ENCODE results near the gene BUD31. TPM values are rescaled to one million over a fixed set of nuclear protein-coding genes. Genes with fewer than 3 reads are reported as not detected.

BUD31 gene
- total and polyA plus RNA-seq, 9 of the 15 experiments (the other 6 are each of a cell fraction or from before 2014, with no cell fraction given): 105 to 342 (median 247) TPM

DNA sequence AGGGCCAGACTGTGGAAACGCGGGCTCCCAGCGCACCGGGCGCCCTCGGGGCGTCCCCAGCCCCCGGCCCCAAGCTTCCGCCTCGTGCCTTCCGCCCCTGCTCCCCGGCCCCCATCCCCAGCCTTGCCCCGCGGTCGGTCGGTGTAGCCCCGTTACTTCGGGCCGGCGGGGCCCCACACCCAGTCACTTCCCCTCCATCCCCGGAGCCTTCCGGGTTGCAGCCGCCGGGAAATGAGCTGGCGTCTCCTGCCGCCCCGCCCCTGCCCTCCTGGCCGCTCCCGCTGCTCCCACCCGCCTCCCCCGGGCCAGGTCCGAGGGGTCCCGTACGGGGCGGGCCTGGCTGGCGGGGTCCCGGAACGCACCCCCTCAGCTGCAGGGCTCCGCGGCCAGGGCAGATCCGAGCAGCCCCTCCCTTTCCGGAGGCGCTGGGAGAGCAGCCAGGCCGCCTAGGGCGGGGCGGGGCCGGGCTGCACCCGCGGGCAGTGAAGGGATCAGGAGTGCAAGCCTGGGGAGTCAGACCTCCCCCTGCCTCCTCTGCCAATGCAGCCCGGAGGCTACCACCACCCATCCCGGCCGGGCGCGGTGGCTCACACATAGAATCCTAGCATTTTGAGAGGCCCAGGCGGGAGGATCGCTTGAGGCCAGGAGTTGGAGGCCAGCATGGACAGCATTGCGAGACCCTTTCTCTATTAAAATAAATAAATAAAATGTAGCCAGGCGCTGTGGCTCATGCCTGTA lies 33.5 kb upstream of the BUD31 start (continued):
- no peak for TF ChIP-seq ZNF354B (CRISPR knock-in tag; IDR thresholded peaks at IDR 0.05)
- TF ChIP-seq, protein P1, sequence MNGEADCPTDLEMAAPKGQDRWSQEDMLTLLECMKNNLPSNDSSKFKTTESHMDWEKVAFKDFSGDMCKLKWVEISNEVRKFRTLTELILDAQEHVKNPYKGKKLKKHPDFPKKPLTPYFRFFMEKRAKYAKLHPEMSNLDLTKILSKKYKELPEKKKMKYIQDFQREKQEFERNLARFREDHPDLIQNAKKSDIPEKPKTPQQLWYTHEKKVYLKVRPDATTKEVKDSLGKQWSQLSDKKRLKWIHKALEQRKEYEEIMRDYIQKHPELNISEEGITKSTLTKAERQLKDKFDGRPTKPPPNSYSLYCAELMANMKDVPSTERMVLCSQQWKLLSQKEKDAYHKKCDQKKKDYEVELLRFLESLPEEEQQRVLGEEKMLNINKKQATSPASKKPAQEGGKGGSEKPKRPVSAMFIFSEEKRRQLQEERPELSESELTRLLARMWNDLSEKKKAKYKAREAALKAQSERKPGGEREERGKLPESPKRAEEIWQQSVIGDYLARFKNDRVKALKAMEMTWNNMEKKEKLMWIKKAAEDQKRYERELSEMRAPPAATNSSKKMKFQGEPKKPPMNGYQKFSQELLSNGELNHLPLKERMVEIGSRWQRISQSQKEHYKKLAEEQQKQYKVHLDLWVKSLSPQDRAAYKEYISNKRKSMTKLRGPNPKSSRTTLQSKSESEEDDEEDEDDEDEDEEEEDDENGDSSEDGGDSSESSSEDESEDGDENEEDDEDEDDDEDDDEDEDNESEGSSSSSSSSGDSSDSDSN (IDR thresholded peaks at IDR 0.05; ENCODE audit: borderline replicate concordance in 1 of 2, low read depth in 2 of 2, low read length in 2 of 2): peak in 1 of 2 experiments; percentile 82; a peak in 2 of 4 replicates
- TF ChIP-seq, protein P2, sequence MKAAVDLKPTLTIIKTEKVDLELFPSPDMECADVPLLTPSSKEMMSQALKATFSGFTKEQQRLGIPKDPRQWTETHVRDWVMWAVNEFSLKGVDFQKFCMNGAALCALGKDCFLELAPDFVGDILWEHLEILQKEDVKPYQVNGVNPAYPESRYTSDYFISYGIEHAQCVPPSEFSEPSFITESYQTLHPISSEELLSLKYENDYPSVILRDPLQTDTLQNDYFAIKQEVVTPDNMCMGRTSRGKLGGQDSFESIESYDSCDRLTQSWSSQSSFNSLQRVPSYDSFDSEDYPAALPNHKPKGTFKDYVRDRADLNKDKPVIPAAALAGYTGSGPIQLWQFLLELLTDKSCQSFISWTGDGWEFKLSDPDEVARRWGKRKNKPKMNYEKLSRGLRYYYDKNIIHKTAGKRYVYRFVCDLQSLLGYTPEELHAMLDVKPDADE (conservative IDR thresholded peaks at IDR 0.05; ENCODE audit: control insufficient read depth, low read depth, low read length): peak; percentile 85
- TF ChIP-seq ZBTB17 (CRISPR knock-in tag; IDR thresholded peaks at IDR 0.05): peak; percentile 63
- TF ChIP-seq TRIM24 (IDR thresholded peaks at IDR 0.05): no peak
- TF ChIP-seq, protein P3, sequence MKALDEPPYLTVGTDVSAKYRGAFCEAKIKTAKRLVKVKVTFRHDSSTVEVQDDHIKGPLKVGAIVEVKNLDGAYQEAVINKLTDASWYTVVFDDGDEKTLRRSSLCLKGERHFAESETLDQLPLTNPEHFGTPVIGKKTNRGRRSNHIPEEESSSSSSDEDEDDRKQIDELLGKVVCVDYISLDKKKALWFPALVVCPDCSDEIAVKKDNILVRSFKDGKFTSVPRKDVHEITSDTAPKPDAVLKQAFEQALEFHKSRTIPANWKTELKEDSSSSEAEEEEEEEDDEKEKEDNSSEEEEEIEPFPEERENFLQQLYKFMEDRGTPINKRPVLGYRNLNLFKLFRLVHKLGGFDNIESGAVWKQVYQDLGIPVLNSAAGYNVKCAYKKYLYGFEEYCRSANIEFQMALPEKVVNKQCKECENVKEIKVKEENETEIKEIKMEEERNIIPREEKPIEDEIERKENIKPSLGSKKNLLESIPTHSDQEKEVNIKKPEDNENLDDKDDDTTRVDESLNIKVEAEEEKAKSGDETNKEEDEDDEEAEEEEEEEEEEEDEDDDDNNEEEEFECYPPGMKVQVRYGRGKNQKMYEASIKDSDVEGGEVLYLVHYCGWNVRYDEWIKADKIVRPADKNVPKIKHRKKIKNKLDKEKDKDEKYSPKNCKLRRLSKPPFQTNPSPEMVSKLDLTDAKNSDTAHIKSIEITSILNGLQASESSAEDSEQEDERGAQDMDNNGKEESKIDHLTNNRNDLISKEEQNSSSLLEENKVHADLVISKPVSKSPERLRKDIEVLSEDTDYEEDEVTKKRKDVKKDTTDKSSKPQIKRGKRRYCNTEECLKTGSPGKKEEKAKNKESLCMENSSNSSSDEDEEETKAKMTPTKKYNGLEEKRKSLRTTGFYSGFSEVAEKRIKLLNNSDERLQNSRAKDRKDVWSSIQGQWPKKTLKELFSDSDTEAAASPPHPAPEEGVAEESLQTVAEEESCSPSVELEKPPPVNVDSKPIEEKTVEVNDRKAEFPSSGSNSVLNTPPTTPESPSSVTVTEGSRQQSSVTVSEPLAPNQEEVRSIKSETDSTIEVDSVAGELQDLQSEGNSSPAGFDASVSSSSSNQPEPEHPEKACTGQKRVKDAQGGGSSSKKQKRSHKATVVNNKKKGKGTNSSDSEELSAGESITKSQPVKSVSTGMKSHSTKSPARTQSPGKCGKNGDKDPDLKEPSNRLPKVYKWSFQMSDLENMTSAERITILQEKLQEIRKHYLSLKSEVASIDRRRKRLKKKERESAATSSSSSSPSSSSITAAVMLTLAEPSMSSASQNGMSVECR (CRISPR knock-in tag; IDR thresholded peaks at IDR 0.05): peak; percentile 78
- TF ChIP-seq ZNF384 (IDR thresholded peaks at IDR 0.05; ENCODE audit: low read depth, low read length): no peak
- TF ChIP-seq RBM34 (IDR thresholded peaks at IDR 0.05; ENCODE audit: borderline replicate concordance, insufficient read depth, low read length): no peak
- peak; percentile 47 for TF ChIP-seq CXXC5 (CRISPR knock-in tag; IDR thresholded peaks at IDR 0.05)
- no peak for TF ChIP-seq CBFA2T3 (IDR thresholded peaks at IDR 0.05)
- TF ChIP-seq FOS (IDR thresholded peaks at IDR 0.05; ENCODE audit: extremely low read depth, insufficient read length): no peak
- no peak for TF ChIP-seq BDP1 (IDR thresholded peaks at IDR 0.05; ENCODE audit: insufficient read depth, insufficient read length)
- TF ChIP-seq, protein P4, sequence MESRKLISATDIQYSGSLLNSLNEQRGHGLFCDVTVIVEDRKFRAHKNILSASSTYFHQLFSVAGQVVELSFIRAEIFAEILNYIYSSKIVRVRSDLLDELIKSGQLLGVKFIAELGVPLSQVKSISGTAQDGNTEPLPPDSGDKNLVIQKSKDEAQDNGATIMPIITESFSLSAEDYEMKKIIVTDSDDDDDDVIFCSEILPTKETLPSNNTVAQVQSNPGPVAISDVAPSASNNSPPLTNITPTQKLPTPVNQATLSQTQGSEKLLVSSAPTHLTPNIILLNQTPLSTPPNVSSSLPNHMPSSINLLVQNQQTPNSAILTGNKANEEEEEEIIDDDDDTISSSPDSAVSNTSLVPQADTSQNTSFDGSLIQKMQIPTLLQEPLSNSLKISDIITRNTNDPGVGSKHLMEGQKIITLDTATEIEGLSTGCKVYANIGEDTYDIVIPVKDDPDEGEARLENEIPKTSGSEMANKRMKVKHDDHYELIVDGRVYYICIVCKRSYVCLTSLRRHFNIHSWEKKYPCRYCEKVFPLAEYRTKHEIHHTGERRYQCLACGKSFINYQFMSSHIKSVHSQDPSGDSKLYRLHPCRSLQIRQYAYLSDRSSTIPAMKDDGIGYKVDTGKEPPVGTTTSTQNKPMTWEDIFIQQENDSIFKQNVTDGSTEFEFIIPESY (CRISPR knock-in tag; IDR thresholded peaks at IDR 0.05): no peak
- peak; percentile 52 to 78; a peak in 1 of 4 replicates for TF ChIP-seq SIN3A (IDR thresholded peaks at IDR 0.05; ENCODE audit: borderline replicate concordance in 2 of 2, control insufficient read depth in 1 of 2, low read depth in 2 of 2, low read length in 2 of 2)
- TF ChIP-seq, protein P5, sequence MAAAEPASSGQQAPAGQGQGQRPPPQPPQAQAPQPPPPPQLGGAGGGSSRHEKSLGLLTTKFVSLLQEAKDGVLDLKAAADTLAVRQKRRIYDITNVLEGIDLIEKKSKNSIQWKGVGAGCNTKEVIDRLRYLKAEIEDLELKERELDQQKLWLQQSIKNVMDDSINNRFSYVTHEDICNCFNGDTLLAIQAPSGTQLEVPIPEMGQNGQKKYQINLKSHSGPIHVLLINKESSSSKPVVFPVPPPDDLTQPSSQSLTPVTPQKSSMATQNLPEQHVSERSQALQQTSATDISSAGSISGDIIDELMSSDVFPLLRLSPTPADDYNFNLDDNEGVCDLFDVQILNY (CRISPR knock-in tag; IDR thresholded peaks at IDR 0.05): no peak
